KOPT-K1 (cell line): ENCODE measurements around the gene ZGRF1.
"Not testable (repeated sequence)": the region's sequence is repeated elsewhere in the genome, so short reads cannot be mapped to it uniquely, and the experiment has no call there.

Source experiments
- H3K27ac ChIP-seq: fragments of 200-600 bp; sonication (generic); 2 replicates; pipeline ENCODE4 v1.5.1; 2016; ENCODE audit warnings: antibody characterized with exemption, mild to moderate bottlenecking, low read depth, low read length; ENCODE audit not compliant: poor library complexity, severe bottlenecking
- H3K36me3 ChIP-seq: fragments of 200-600 bp; sonication (generic); 2 replicates; pipeline ENCODE4 v1.5.1; 2017; ENCODE audit warnings: antibody characterized with exemption, mild to moderate bottlenecking, low read length, moderate library complexity; ENCODE audit not compliant: insufficient read depth
- H3K9me3 ChIP-seq: fragments of 200-600 bp; sonication (generic); 2 replicates; pipeline ENCODE4 v1.5.1; 2017; ENCODE audit warnings: antibody characterized with exemption, low read length, mild to moderate bottlenecking; ENCODE audit not compliant: insufficient read depth, poor library complexity, severe bottlenecking

The ZGRF1 gene

GRCh38 chr4:112540695-112541094 lies 96.0 kb downstream of the ZGRF1 start:
- Histone ChIP-seq H3K9me3 (no peaks in the 10 kb centered on the region), H3K27ac (no peak overlapping the region), H3K36me3 (peaks cover 31% of the 10 kb centered on the region)

GRCh38 chr4:112536123-112536522 lies 100.6 kb downstream of the ZGRF1 start:
- peaks cover 12% of the 10 kb centered on the region for H3K36me3 ChIP-seq
- H3K27ac ChIP-seq: no peak overlapping the region
- no peaks in the 10 kb centered on the region for H3K9me3 ChIP-seq

- no peak overlapping the region for H3K27ac ChIP-seq
- 0 out of 2 replicates have a peak, but pooled peaks cover under 1% of the 10 kb centered on the region for H3K36me3 ChIP-seq
- H3K9me3 ChIP-seq: no peaks in the 10 kb centered on the region
Measured at GRCh38 chr4:112532267-112532666, 104.4 kb downstream of the ZGRF1 start.

- no peaks in the 10 kb centered on the region for H3K36me3 ChIP-seq
- no peak overlapping the region for H3K27ac ChIP-seq
- no peaks in the 10 kb centered on the region for H3K9me3 ChIP-seq
Measured at GRCh38 chr4:112531146-112531545, 105.6 kb downstream of the ZGRF1 start.

GRCh38 chr4:112526061-112526460 lies 110.6 kb downstream of the ZGRF1 start:
- H3K36me3 ChIP-seq: no peaks in the 10 kb centered on the region
- H3K9me3 ChIP-seq: no peaks in the 10 kb centered on the region
- no peak overlapping the region for H3K27ac ChIP-seq

- H3K27ac ChIP-seq: no peak overlapping the region
- peaks cover 4% of the 10 kb centered on the region for H3K9me3 ChIP-seq
- H3K36me3 ChIP-seq: no peaks in the 10 kb centered on the region
Measured at GRCh38 chr4:112523764-112524505, 112.8 kb downstream of the ZGRF1 start.

GRCh38 chr4:112523008-112523721 lies 113.5 kb downstream of the ZGRF1 start:
- H3K27ac ChIP-seq: no peak overlapping the region
- H3K36me3 ChIP-seq: no peaks in the 10 kb centered on the region

GRCh38 chr4:112522431-112522830 lies 114.3 kb downstream of the ZGRF1 start:
- not testable (repeated sequence) for H3K36me3 ChIP-seq, H3K9me3 ChIP-seq, H3K27ac ChIP-seq

More at GRCh38 chr4:112523008-112523721, 113.5 kb downstream of the ZGRF1 start:
- peaks cover 4% of the 10 kb centered on the region for H3K9me3 ChIP-seq

- H3K9me3 ChIP-seq: peaks cover 4% of the 10 kb centered on the region
- H3K27ac ChIP-seq: no peak overlapping the region
- no peaks in the 10 kb centered on the region for H3K36me3 ChIP-seq
Measured at GRCh38 chr4:112521123-112522023, 115.3 kb downstream of the ZGRF1 start.

- Histone ChIP-seq H3K27ac (no peak overlapping the region), H3K9me3 (peaks cover 4% of the 10 kb centered on the region), H3K36me3 (no peaks in the 10 kb centered on the region)
Measured at GRCh38 chr4:112520598-112521122, 116.0 kb downstream of the ZGRF1 start.

GRCh38 chr4:112519689-112520597 lies 116.8 kb downstream of the ZGRF1 start:
- peaks cover 4% of the 10 kb centered on the region for H3K9me3 ChIP-seq
- H3K36me3 ChIP-seq: no peaks in the 10 kb centered on the region
- H3K27ac ChIP-seq: no peak overlapping the region

GRCh38 chr4:112518675-112519074 lies 118.0 kb downstream of the ZGRF1 start:
- H3K27ac ChIP-seq: no peak overlapping the region
- no peaks in the 10 kb centered on the region for H3K36me3 ChIP-seq
- peaks cover 4% of the 10 kb centered on the region for H3K9me3 ChIP-seq

- no peak overlapping the region for H3K27ac ChIP-seq
- H3K9me3 ChIP-seq: peaks cover 4% of the 10 kb centered on the region
- H3K36me3 ChIP-seq: no peaks in the 10 kb centered on the region
Measured at GRCh38 chr4:112517911-112518310, 118.8 kb downstream of the ZGRF1 start.

GRCh38 chr4:112517067-112517634 lies 119.6 kb downstream of the ZGRF1 start:
- Histone ChIP-seq H3K9me3 (peaks cover 4% of the 10 kb centered on the region), H3K36me3 (no peaks in the 10 kb centered on the region), H3K27ac (no peak overlapping the region)
